ENCODE data around the gene EEPD1. TPM values are rescaled to one million over a fixed set of nuclear protein-coding genes. Genes with fewer than 3 reads are reported as not detected.

The EEPD1 gene
- total RNA-seq, 3 donors from 2014 or later = 0.63 to 1.4 (median 1.3) TPM

DNA sequence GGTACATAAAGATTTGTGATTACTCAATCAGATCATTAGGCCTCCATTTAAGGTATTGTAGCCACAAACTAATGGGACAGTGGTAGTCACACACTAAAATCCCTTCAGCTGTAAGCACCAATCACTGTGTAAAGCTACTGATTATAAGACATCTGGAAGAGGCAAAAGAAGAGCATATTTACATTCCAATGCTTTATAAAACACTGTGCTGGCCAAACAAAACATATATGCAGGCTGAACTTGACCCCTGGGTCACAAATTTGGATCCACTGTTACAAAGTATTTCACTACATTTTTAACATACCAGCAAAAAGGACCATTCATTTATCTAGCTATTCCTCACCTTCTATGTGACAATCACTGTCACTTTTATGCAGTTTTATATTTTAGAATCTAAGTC is 195.2 kb downstream of the EEPD1 start:
- DNase-seq (no peak), ATAC-seq (no peak)
- Mint-ChIP-seq H3K36me3 (ENCODE audit: insufficient read depth) (no peaks in the 10 kb centered on the region), H3K4me1 (ENCODE audit: low read depth) (no peaks in the 10 kb centered on the region), H3K27me3 (ENCODE audit: low read depth) (no peaks in the 10 kb centered on the region), H3K4me3 (no peak overlapping the region), H3K9me3 (no peaks in the 10 kb centered on the region)

DNA sequence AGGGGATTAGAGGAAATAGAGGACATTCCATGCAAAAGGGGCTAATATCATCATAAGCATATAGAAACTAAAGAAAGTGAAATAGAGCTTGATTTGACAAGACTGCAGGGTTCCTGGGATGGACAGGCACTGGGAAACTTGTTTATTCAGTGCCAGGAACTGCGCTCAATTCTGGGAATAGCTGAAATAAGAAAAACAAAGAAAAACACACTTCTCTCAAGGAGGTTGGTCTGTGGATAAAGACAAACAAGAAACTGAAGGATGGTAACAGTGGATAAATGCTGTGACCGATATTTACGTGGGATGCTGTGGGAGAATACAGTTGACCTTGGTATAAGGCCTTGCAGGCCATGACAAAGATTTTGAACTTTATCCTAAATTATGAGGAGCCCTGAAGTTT is 195.7 kb downstream of the EEPD1 start:
- ATAC-seq = no peak
- H3K9me3 Mint-ChIP-seq = no peaks in the 10 kb centered on the region
- H3K4me3 Mint-ChIP-seq = no peak overlapping the region
- H3K4me1 Mint-ChIP-seq (ENCODE audit: low read depth) = no peaks in the 10 kb centered on the region
- DNase-seq = no peak
- H3K36me3 Mint-ChIP-seq (ENCODE audit: insufficient read depth) = no peaks in the 10 kb centered on the region
- H3K27me3 Mint-ChIP-seq (ENCODE audit: low read depth) = no peaks in the 10 kb centered on the region

- H3K4me1 Mint-ChIP-seq (ENCODE audit: low read depth) = no peaks in the 10 kb centered on the region
Measured at GRCh38 chr7:36349626-36350025, 196.6 kb downstream of the EEPD1 start.

More at GRCh38 chr7:36349626-36350025, 196.6 kb downstream of the EEPD1 start:
- DNase-seq (no peak), ATAC-seq (no peak)
- no peak overlapping the region for H3K4me3 Mint-ChIP-seq
- H3K27me3 Mint-ChIP-seq (ENCODE audit: low read depth) = no peaks in the 10 kb centered on the region
- H3K9me3 Mint-ChIP-seq = no peaks in the 10 kb centered on the region
- peaks cover under 1% of the 10 kb centered on the region for H3K36me3 Mint-ChIP-seq (ENCODE audit: insufficient read depth)

Other genes starting within 250 kb of the EEPD1 start
- gene ANLN, start 236.6 kb downstream of the EEPD1 start, total RNA-seq = 1 to 10 TPM; 1.8 to 4.1 (median 2.4) TPM

Measured in activated T-cell treated with anti-CD3 and anti-CD28 coated beads, Interleukin-2, amount 50 U/mL, for 4 hours (primary cell).